ENCODE data around the gene IRAK2. TPM values are rescaled to one million over a fixed set of nuclear protein-coding genes. Genes with fewer than 3 reads are reported as not detected.
A peak's percentile ranks its signal among the peaks of the same experiment; 100 is the strongest.

Gene IRAK2
- total RNA-seq, 1 experiment from 2014 or later: 25.1 TPM

DNA sequence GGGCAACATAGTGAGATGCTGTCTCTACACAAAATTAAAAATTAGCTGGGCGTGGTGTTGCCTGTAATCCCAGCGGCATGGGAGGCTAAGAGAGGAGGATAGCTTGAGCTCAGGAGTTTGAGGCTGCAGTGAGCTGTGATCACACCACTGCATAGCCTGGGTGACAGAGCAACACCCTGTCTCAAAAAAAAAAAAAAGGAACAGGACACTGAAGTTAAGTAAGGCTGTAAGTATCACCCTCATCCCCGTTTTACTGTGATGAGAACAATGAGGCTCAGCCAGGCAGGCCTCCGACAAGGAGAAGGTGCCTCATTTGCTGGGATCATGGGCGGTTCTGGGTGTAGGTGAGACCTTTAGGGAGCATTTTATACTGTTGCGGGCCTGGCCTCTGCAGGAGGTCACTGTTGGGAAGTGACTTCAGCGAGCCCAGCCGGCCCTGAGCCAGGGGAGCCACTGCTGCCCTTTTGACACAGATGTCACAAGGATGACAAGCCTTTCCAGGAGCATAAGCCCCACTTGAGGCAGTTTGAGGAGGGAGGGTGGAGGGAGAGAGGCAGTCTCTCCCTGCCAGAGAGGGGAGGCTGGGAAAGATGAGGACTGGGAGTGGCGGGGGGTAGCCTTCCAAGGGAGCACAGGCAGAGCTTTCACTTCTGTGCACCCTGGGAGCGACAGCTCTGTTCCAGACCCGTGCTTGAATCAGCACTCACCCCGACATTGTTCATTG lies 30.8 kb downstream of the IRAK2 start:
- ATAC-seq (no peak), DNase-seq (ENCODE audit: low read depth, low spot score) (no peak)
- CTCF ChIA-PET: no interaction called here
- H3K4me3 ChIP-seq (ENCODE audit: low read depth in 2 of 2, low read length in 2 of 2): no peak overlapping the region
- no peaks in the 10 kb centered on the region for H3K36me3 ChIP-seq (ENCODE audit: control insufficient read depth, insufficient read depth, low read length)
- intact Hi-C loops (cut with micrococcal nuclease; ENCODE audit: unreplicated experiment): no loop called here
- no TSS peak for BruUV-seq (replicated peaks)
- H3K9me3 ChIP-seq (ENCODE audit: control insufficient read depth, insufficient read depth, low read depth, low read length): no peaks in the 10 kb centered on the region
- H3K27me3 ChIP-seq (ENCODE audit: control insufficient read depth, insufficient read depth, low read length): no peaks in the 10 kb centered on the region
- TF ChIP-seq, protein P1, sequence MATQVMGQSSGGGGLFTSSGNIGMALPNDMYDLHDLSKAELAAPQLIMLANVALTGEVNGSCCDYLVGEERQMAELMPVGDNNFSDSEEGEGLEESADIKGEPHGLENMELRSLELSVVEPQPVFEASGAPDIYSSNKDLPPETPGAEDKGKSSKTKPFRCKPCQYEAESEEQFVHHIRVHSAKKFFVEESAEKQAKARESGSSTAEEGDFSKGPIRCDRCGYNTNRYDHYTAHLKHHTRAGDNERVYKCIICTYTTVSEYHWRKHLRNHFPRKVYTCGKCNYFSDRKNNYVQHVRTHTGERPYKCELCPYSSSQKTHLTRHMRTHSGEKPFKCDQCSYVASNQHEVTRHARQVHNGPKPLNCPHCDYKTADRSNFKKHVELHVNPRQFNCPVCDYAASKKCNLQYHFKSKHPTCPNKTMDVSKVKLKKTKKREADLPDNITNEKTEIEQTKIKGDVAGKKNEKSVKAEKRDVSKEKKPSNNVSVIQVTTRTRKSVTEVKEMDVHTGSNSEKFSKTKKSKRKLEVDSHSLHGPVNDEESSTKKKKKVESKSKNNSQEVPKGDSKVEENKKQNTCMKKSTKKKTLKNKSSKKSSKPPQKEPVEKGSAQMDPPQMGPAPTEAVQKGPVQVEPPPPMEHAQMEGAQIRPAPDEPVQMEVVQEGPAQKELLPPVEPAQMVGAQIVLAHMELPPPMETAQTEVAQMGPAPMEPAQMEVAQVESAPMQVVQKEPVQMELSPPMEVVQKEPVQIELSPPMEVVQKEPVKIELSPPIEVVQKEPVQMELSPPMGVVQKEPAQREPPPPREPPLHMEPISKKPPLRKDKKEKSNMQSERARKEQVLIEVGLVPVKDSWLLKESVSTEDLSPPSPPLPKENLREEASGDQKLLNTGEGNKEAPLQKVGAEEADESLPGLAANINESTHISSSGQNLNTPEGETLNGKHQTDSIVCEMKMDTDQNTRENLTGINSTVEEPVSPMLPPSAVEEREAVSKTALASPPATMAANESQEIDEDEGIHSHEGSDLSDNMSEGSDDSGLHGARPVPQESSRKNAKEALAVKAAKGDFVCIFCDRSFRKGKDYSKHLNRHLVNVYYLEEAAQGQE (IDR thresholded peaks at IDR 0.05; ENCODE audit: insufficient read depth in 1 of 2, low read depth in 2 of 2, low read length in 1 of 2): no peak
- TF ChIP-seq TCF7L2 (IDR thresholded peaks at IDR 0.05; ENCODE audit: low read depth, low read length): no peak
- TF ChIP-seq SIN3A (IDR thresholded peaks at IDR 0.05; ENCODE audit: borderline replicate concordance, insufficient read depth, low read depth, low read length): no peak
- no peak for TF ChIP-seq POLR2AphosphoS5 (IDR thresholded peaks at IDR 0.05; ENCODE audit: low read depth, low read length)
- TF ChIP-seq, protein P2, sequence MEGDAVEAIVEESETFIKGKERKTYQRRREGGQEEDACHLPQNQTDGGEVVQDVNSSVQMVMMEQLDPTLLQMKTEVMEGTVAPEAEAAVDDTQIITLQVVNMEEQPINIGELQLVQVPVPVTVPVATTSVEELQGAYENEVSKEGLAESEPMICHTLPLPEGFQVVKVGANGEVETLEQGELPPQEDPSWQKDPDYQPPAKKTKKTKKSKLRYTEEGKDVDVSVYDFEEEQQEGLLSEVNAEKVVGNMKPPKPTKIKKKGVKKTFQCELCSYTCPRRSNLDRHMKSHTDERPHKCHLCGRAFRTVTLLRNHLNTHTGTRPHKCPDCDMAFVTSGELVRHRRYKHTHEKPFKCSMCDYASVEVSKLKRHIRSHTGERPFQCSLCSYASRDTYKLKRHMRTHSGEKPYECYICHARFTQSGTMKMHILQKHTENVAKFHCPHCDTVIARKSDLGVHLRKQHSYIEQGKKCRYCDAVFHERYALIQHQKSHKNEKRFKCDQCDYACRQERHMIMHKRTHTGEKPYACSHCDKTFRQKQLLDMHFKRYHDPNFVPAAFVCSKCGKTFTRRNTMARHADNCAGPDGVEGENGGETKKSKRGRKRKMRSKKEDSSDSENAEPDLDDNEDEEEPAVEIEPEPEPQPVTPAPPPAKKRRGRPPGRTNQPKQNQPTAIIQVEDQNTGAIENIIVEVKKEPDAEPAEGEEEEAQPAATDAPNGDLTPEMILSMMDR (IDR thresholded peaks at IDR 0.05): no peak
- peaks cover 78% of the 10 kb centered on the region for H3K4me1 ChIP-seq (ENCODE audit: control insufficient read depth, insufficient read depth, low read length)
- H3K27ac ChIP-seq (ENCODE audit: low read length): peak overlapping the region; percentile 93
- in situ Hi-C loops (cut with HindIII; ENCODE audit: low pct_unique_long_range_greater_than_20kb, low sequenced_read_pairs): no loop called here
- POLR2A ChIA-PET: no interaction called here

DNA sequence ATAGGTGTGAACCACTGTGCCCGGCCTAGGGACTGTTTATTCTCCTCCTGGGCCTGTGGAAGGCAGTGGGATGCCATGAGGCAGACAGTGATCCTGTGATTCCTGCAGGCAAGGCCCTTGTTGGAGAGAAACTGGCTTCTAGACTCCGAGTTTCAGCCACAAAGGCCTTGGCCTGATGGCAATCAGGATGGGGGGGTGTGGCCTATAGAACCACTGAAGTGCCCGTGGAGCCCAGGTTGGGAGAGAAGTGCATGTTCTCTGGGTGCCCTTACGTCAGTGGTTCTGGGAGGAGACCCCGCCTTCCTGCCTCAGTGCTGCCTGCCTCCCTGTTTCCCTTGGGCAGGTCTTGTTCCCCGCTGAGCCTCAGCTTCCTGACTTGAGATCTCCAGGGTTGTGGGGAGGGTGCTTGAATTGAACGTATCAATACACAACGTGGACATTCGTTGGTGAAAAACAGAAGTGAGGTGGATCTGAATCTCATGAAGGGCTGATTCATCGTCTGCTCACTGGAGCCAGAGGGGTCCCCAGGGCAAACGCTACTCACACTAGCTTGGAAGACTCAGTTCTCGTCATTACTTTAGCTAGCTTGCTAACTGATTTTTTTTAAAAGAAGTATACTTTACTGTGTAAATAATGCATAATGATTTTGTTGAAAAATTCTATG lies 31.8 kb downstream of the IRAK2 start:
- ChIA-PET POLR2A (no interaction called here), CTCF (no interaction called here)
- no peaks in the 10 kb centered on the region for H3K9me3 ChIP-seq (ENCODE audit: control insufficient read depth, insufficient read depth, low read depth, low read length)
- in situ Hi-C loops (cut with HindIII; ENCODE audit: low pct_unique_long_range_greater_than_20kb, low sequenced_read_pairs) (no loop called here), intact Hi-C loops (cut with micrococcal nuclease; ENCODE audit: unreplicated experiment) (no loop called here)
- H3K27me3 ChIP-seq (ENCODE audit: control insufficient read depth, insufficient read depth, low read length): no peaks in the 10 kb centered on the region
- ATAC-seq (no peak), DNase-seq (ENCODE audit: low read depth, low spot score) (no peak)
- peaks cover 75% of the 10 kb centered on the region for H3K4me1 ChIP-seq (ENCODE audit: control insufficient read depth, insufficient read depth, low read length)
- no peak overlapping the region for H3K4me3 ChIP-seq (ENCODE audit: low read depth in 2 of 2, low read length in 2 of 2)
- TF ChIP-seq, protein P2 (IDR thresholded peaks at IDR 0.05): no peak
- TF ChIP-seq TCF7L2 (IDR thresholded peaks at IDR 0.05; ENCODE audit: low read depth, low read length): no peak
- TF ChIP-seq POLR2AphosphoS5 (IDR thresholded peaks at IDR 0.05; ENCODE audit: low read depth, low read length): no peak
- TF ChIP-seq, protein P1 (IDR thresholded peaks at IDR 0.05; ENCODE audit: insufficient read depth in 1 of 2, low read depth in 2 of 2, low read length in 1 of 2): no peak
- no peak for TF ChIP-seq SIN3A (IDR thresholded peaks at IDR 0.05; ENCODE audit: borderline replicate concordance, insufficient read depth, low read depth, low read length)
- peak overlapping the region; percentile 93 for H3K27ac ChIP-seq (ENCODE audit: low read length)
- no TSS peak for BruUV-seq (replicated peaks)
- H3K36me3 ChIP-seq (ENCODE audit: control insufficient read depth, insufficient read depth, low read length): no peaks in the 10 kb centered on the region

Measured in Panc1 (cell line).